Measurements from ENCODE around the gene PPP1R12A.

Gene PPP1R12A

DNA sequence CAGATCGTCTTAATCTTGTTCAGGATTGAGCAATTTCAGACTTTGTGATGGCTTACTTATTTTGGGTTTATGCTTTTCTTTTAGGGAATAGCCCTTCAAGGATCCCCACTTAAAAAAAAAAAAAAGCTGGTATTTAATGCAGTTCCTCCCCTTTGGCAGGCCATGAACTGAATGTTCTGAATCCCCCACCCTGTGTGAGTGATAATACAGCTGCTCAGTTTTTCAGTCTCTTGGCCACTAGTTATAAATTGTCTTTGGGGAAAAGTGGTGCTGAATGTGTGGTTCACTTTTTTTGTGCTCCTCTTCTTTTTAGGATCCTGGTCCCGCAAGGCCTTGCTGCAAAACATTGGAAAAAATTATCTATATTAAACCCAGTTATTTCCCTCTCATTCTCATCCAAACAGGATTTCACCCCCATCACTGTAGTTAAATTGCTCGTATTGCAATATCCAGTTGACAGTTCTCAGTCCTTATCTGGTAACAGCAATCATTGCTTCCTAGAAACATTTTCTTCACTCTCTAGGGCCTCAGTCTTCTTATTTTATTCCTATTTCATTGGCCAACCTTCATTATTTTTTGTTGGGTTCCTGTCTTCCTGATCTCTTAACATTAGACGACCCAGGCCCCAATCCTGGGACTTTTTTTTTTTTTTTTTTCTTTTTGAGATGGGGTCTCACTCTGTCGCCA lies 171.0 kb downstream of the PPP1R12A start:
- DNase-seq, result no peak

DNA sequence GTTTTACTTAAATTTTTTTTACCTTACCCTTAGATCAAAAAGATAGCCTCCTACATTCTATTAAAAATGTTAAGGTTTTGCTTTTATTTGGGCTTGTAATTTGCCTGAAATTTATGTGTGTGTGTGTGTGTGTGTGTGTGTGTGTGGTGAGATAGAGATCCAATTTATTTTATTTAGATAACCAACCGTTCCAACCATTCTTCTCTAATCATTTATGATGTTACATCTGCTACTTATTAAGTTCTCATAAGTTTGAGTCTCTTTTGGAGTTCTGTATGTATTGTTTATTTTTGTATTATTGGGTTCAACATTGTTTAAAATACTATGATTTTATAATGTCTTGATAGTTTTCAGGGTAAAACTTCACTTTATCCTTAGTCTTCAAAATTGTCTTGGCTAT lies 173.6 kb downstream of the PPP1R12A start:
- DNase-seq, result no peak

DNA sequence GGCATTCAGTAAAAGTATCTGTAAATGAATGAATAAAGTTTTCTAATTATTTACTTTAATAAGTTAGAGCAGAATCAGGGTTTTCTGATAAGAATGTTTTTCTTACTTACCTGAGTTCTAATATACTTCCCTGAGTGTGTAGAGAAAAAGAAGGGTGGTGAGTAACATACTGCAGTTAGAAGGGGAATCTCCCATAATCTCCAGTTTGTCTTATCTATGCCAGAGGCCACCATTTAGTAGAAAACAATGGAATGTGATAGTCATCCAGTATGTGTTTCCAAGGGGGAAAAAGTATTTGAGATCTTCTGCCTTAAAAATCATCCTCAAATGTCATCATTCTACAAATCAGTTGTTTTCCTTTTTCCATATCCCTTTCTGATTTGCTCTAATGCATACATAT lies 187.6 kb downstream of the PPP1R12A start:
- DNase-seq, result no peak

DNA sequence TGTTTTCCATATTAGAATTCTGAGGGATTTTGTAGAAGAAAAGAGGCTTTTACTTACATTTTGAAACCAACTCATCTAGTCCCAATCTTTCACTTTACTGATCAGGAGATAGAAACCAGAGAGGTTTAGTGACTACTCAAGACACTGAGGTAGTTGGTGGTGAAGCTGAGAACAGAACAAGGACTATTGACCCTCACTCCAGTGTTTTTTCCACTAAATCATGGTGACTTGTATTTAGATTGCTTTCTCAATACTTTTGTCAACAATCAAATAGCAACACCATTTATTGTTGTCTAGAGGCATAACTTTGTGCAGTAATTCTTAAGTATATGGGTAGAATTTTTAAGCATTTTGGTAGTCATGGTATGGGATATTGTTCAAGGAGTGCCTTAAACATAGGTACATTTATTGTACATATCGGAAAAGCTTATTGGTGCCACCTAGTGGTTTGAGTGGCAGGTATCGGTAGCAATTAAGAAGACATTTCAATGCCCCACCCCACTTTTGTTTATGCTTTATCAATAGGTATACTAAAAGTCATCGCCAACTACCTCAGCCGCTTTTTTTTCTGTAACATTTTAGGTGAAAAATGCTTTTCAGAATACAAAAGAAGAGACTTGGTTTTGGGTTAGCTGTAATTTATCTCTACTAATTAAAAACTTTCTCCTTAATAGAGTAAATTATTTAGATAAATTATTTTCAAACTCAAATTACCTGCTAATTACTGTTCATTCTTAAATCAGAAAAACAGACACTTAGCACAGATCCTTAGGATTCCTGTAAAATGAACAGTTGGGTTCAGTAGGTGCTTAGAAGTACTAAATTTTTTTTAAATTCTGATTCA lies 196.8 kb downstream of the PPP1R12A start:
- no peak for DNase-seq

DNA sequence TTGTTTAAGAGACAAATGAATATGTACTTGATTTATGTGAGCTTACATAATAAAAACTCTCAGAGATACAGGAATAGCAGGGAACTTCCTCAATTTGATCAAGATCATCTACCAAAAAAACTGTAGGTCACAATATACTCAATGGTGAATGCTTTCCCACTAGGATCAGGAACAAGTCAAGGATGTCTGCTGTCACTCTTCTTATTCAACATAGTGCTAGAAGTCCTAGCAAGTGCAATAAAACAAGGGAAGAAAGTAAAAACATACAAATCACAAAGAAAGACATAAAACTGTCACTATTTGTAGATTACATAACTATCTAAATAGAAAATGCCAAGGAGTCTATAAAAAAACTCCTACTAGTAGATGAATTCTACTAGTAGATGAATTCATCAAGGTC lies 202.3 kb downstream of the PPP1R12A start:
- no peak for DNase-seq

DNA sequence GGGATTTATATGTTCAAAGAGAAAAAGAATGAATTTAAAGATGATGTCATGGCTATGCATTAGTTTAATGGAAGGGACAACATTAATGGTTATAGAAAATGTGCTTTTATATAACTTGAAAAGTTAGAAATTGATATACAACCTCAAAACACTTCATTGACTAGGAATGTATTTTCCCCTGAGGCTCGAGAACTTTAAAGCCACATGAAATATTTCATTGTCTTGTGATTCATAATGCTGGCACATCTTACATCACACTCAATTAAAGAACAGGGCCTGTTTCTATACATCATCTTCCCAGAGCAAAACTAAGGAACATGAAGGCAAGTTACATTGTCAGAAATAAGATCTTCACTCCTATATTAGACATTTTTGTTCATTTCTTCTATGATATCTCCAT lies 208.9 kb downstream of the PPP1R12A start:
- no peak for DNase-seq
